IMR-90 (cell line): Measurements from ENCODE around the gene GRIK1. TPM values are rescaled to one million over a fixed set of nuclear protein-coding genes. Genes with fewer than 3 reads are reported as not detected.

Experiments
- ATAC-seq: fragments of 200-7000 bp; cut with Tn5 transposase; 2 replicates; pipeline ENCODE4 v1.9.1; 2020; ENCODE audit warnings: low read depth, mild to moderate bottlenecking, moderate library complexity
- BruUV-seq: library from RNA; stranded (reverse); fragments of 400-500 nt; replicated peaks from 2 replicates; lab custom pipeline; 2021; lab: Mats Ljungman, UMichigan
- CTCF ChIA-PET: fragments of 300-600 bp; formaldehyde crosslinking; extraction: SDS; loops from one replicate; lab custom pipeline; 2021; ENCODE audit warnings: antibody characterized with exemption; lab: Yijun Ruan, JAX
- POLR2A ChIA-PET: fragments of 300-600 bp; sonication (Branson Sonifier 250); formaldehyde crosslinking; loops from one replicate; lab custom pipeline; 2022; ENCODE audit warnings: antibody characterized with exemption; ENCODE audit not compliant: unreplicated experiment; lab: Charles Lee
- DNase-seq: peaks from one replicate; pipeline ENCODE4 v3.0.0; 2013
- H2AFZ ChIP-seq: replicated peaks from 2 replicates; pipeline ENCODE3; 2013; ENCODE audit warnings: low read length, mild to moderate bottlenecking; ENCODE audit not compliant: poor library complexity
- H2AK5ac ChIP-seq: 2 replicates; pipeline ENCODE4 v1.6.1; 2013; ENCODE audit warnings: low read depth, low read length, inconsistent platforms
- H2AK9ac ChIP-seq: replicated peaks from 2 replicates; pipeline ENCODE3; 2013; ENCODE audit warnings: mild to moderate bottlenecking, low read depth, low read length, moderate library complexity; ENCODE audit not compliant: poor library complexity
- H2BK120ac ChIP-seq: 2 replicates; pipeline ENCODE4 v1.6.1; 2013; ENCODE audit warnings: low read depth, low read length, inconsistent platforms
- H2BK15ac ChIP-seq: 3 replicates; pipeline ENCODE4 v1.6.1; 2013; ENCODE audit warnings: low read depth, low read length, inconsistent platforms
- H2BK20ac ChIP-seq: 2 replicates; pipeline ENCODE4 v1.6.1; 2013; ENCODE audit warnings: low read depth, mild to moderate bottlenecking, inconsistent platforms, low read length, moderate library complexity
- H2BK5ac ChIP-seq: 2 replicates; pipeline ENCODE4 v1.6.1; 2013; ENCODE audit warnings: mild to moderate bottlenecking, low read depth, low read length, inconsistent platforms; ENCODE audit not compliant: poor library complexity, severe bottlenecking
- H3K14ac ChIP-seq: replicated peaks from 2 replicates; pipeline ENCODE4 v1.6.1; 2013; ENCODE audit warnings: low read depth, low read length, inconsistent platforms
- H3K18ac ChIP-seq: 2 replicates; pipeline ENCODE4 v1.6.1; 2013; ENCODE audit warnings: low read depth, low read length, control low read depth
- H3K23ac ChIP-seq: 2 replicates; pipeline ENCODE4 v1.6.1; 2013; ENCODE audit warnings: low read depth, low read length, inconsistent platforms
- H3K27ac ChIP-seq: 2 replicates; pipeline ENCODE4 v1.5.1; 2013; ENCODE audit warnings: mild to moderate bottlenecking, control low read depth, low read length; ENCODE audit not compliant: insufficient read depth
- H3K27me3 ChIP-seq: 2 replicates; pipeline ENCODE4 v1.6.1; 2013; ENCODE audit warnings: low read length; ENCODE audit not compliant: control insufficient read depth, insufficient read depth
- H3K36me3 ChIP-seq: 2 replicates; pipeline ENCODE4 v1.6.1; 2013; ENCODE audit warnings: low read length, mixed read lengths; ENCODE audit not compliant: control insufficient read depth, insufficient read depth
- H3K4ac ChIP-seq: 2 replicates; pipeline ENCODE4 v1.6.1; 2013; ENCODE audit warnings: low read depth, low read length, inconsistent platforms
- H3K4me1 ChIP-seq: 2 replicates; pipeline ENCODE4 v1.6.1; 2013; ENCODE audit warnings: low read length, mixed read lengths; ENCODE audit not compliant: control insufficient read depth, insufficient read depth
- H3K4me2 ChIP-seq: 2 replicates; pipeline ENCODE4 v1.6.1; 2013; ENCODE audit warnings: low read depth, mild to moderate bottlenecking, control low read depth, low read length, moderate library complexity
- H3K4me3 ChIP-seq: 2 replicates; pipeline ENCODE4 v1.5.1; 2013; ENCODE audit warnings: low read depth, mild to moderate bottlenecking, control low read depth, low read length, moderate library complexity; ENCODE audit not compliant: insufficient read depth
- H3K56ac ChIP-seq: 2 replicates; pipeline ENCODE4 v1.6.1; 2013; ENCODE audit warnings: low read length, inconsistent platforms; ENCODE audit not compliant: insufficient read depth; ENCODE audit errors: extremely low read depth
- H3K79me1 ChIP-seq, 2 experiments: 2 replicates each; pipeline ENCODE4 v1.6.1; 2013; ENCODE audit warnings: low read length in 2 of 2, inconsistent platforms in 1 of 2, low read depth in 1 of 2
- H3K9ac ChIP-seq: 2 replicates; pipeline ENCODE4 v1.6.1; 2013; ENCODE audit warnings: low read depth, low read length, control low read depth
- H3K9me1 ChIP-seq: 2 replicates; pipeline ENCODE4 v1.6.1; 2013; ENCODE audit warnings: low read length, inconsistent platforms; ENCODE audit not compliant: insufficient read depth
- H3K9me3 ChIP-seq: 2 replicates; pipeline ENCODE4 v1.6.1; 2013; ENCODE audit warnings: low read length; ENCODE audit not compliant: control insufficient read depth, insufficient read depth
- H4K20me1 ChIP-seq: 2 replicates; pipeline ENCODE4 v1.6.1; 2013; ENCODE audit warnings: low read length, inconsistent platforms; ENCODE audit not compliant: insufficient read depth
- H4K5ac ChIP-seq: 2 replicates; pipeline ENCODE4 v1.6.1; 2013; ENCODE audit warnings: mild to moderate bottlenecking, low read depth, low read length, control low read depth
- H4K8ac ChIP-seq, 2 experiments: 2 replicates each; pipeline ENCODE4 v1.6.1; 2013; ENCODE audit warnings: low read depth in 2 of 2, low read length in 2 of 2, control low read depth in 1 of 2, inconsistent platforms in 1 of 2
- H4K91ac ChIP-seq: 2 replicates; pipeline ENCODE4 v1.6.1; 2013; ENCODE audit warnings: low read depth, low read length, inconsistent platforms; ENCODE audit not compliant: insufficient read depth
- ELK1 ChIP-seq: fragments of 150-350 bp; IDR thresholded peaks from 2 replicates; pipeline ENCODE4 v1.6.1; 2016; ENCODE audit warnings: low read depth, mild to moderate bottlenecking, low read length, moderate library complexity, borderline replicate concordance
- WGBS, 2 experiments: methylation state at CpG; one replicate each; pipeline versions ENCODE4 v1.1.5 to v1.1.7; 2013; ENCODE audit warnings: missing lambda C conversion rate in 2 of 2; ENCODE audit not compliant: insufficient read length in 1 of 2; ENCODE audit errors: extremely low coverage in 2 of 2; 5-methylcytosine and 5-hydroxymethylcytosine counted together
- dilution Hi-C: fragments of 300-500 bp; cut with HindIII; formaldehyde crosslinking; loops from one replicate; pipeline ENCODE4 v1.14.3; 2018; ENCODE audit warnings: low sequenced_read_pairs; ENCODE audit not compliant: unreplicated experiment
- in situ Hi-C: fragments of 300-500 bp; cut with MboI; formaldehyde crosslinking; loops from 3 replicates; pipeline ENCODE4 v1.14.3; 2019; ENCODE audit warnings: low sequenced_read_pairs, inconsistent platforms, mixed read lengths
- intact Hi-C: fragments of 100-400 bp; cut with micrococcal nuclease; formaldehyde crosslinking; loops from 2 replicates; pipeline ENCODE4 v1.10.0; 2022
- polyA plus RNA-seq, 3 experiments: library from polyadenylated mRNA; depleted of rRNA; stranded (reverse); fragments of >200 nt; gene quantifications; 2 replicates each; pipeline ENCODE4 v1.2.3, GENCODE V29; 2012; ENCODE audit warnings: low replicate concordance in 1 of 3
- total RNA-seq: library from RNA; depleted of rRNA; stranded (reverse); fragments of >200 nt; gene quantifications from 2 replicates; pipeline ENCODE4 v1.2.3, GENCODE V29; 2012

Gene GRIK1
- total and polyA plus RNA-seq, 2 of the 4 experiments (the other 2 are of a cell fraction) = not detected

GRCh38 chr21:29875036-29875716 is 64.6 kb downstream of the GRIK1 start:
- Histone ChIP-seq H2BK5ac (no peak overlapping the region), H3K9ac (no peak overlapping the region), H3K4ac (no peak overlapping the region), H3K4me1 (no peaks in the 10 kb centered on the region), H3K23ac (no peak overlapping the region), H2BK15ac (no peak overlapping the region), H3K27me3 (no peaks in the 10 kb centered on the region; the same call in 1 of the 2 replicates), H3K4me2 (no peak overlapping the region), H3K79me1 (no peaks in the 10 kb centered on the region), H4K8ac (no peak overlapping the region), H3K14ac (no peak overlapping the region), H2AFZ (no peak overlapping the region), H2AK5ac (no peak overlapping the region), H3K27ac (no peak overlapping the region), H4K5ac (no peak overlapping the region), H3K36me3 (no peaks in the 10 kb centered on the region), H3K9me3 (no peaks in the 10 kb centered on the region), H2BK20ac (no peak overlapping the region), H2AK9ac (no peak overlapping the region), H4K20me1 (no peaks in the 10 kb centered on the region), H4K91ac (no peak overlapping the region), H3K18ac (no peak overlapping the region), H3K4me3 (no peak overlapping the region), H2BK120ac (no peak overlapping the region), H3K9me1 (no peaks in the 10 kb centered on the region), H3K56ac (no peak overlapping the region)
- no peak for ATAC-seq
- no peak for DNase-seq
- intact Hi-C loops = no loop called here
- ChIA-PET CTCF (interaction anchor here (0.8 kb wide), 1 partner anchor 11 kb away, joined by 3 read pairs; no protein-coding TSS in a partner anchor), POLR2A (no interaction called here)
- no TSS peak for BruUV-seq
- no peak for TF ChIP-seq ELK1
- in situ Hi-C loops = no loop called here
- WGBS, 2 experiments = 33% methylated on average over 1 of the region's 3 CpGs; no CpG with 5 or more reads in 1 of the 2 experiments
- dilution Hi-C loops = no loop called here
